ENCODE results near the gene RANBP17.

RANBP17 gene

GRCh38 chr5:171155621-171156020 lies 293.8 kb downstream of the RANBP17 start:
- in situ Hi-C loops (cut with HindIII; ENCODE audit: low sequenced_read_pairs), result no loop called here
- no peak overlapping the region for H3K4me3 ChIP-seq (ENCODE audit: low read depth, low read length)
- TF ChIP-seq, protein P1, sequence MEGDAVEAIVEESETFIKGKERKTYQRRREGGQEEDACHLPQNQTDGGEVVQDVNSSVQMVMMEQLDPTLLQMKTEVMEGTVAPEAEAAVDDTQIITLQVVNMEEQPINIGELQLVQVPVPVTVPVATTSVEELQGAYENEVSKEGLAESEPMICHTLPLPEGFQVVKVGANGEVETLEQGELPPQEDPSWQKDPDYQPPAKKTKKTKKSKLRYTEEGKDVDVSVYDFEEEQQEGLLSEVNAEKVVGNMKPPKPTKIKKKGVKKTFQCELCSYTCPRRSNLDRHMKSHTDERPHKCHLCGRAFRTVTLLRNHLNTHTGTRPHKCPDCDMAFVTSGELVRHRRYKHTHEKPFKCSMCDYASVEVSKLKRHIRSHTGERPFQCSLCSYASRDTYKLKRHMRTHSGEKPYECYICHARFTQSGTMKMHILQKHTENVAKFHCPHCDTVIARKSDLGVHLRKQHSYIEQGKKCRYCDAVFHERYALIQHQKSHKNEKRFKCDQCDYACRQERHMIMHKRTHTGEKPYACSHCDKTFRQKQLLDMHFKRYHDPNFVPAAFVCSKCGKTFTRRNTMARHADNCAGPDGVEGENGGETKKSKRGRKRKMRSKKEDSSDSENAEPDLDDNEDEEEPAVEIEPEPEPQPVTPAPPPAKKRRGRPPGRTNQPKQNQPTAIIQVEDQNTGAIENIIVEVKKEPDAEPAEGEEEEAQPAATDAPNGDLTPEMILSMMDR (IDR thresholded peaks at IDR 0.05; ENCODE audit: low read depth, low read length, missing control alignments), result no peak
- no peak for DNase-seq (ENCODE audit: low read depth)

DNA sequence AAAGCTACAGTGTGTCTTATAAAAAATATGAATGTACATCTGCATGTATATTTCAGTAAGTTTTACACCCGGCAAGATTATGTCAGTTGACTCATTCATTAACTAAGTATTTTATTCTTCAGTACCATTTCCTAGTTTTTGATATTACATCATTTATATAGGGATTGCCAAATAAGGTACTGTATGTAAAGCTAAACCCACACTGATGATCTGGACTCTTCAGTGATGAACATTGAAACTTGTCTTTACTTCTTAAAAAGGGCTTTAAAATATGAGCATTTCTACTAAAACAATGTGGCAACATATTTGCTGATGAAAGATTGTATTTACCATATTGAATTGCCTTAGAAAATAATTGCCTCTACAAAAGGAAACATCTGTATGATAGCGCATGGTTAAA lies 295.5 kb downstream of the RANBP17 start:
- H3K4me3 ChIP-seq (ENCODE audit: low read depth, low read length), result no peak overlapping the region
- in situ Hi-C loops (cut with HindIII; ENCODE audit: low sequenced_read_pairs), result no loop called here
- DNase-seq (ENCODE audit: low read depth), result no peak
- TF ChIP-seq, protein P1 (IDR thresholded peaks at IDR 0.05; ENCODE audit: low read depth, low read length, missing control alignments), result no peak

DNA sequence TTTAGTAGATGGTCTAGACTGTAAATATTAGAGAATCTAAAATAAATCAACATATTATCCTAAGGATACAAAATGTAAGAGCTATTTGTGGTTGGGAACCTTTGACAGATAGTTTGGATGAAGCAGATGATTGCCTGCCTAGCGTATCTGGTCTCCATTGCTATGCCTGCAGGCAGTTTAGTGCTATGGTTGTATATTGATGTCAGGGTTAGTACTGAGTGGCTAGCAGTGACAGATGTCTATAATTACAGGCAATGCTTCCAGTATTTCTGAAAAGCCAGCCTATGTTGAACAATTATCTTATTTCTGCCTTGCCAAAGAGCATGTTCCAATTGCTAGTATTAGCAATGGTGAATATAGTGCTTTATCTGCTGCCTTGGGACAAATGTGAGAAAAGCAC lies 296.0 kb downstream of the RANBP17 start:
- in situ Hi-C loops (cut with HindIII; ENCODE audit: low sequenced_read_pairs), result no loop called here
- TF ChIP-seq, protein P1 (IDR thresholded peaks at IDR 0.05; ENCODE audit: low read depth, low read length, missing control alignments), result no peak
- DNase-seq (ENCODE audit: low read depth), result no peak
- H3K4me3 ChIP-seq (ENCODE audit: low read depth, low read length), result no peak overlapping the region

- DNase-seq (ENCODE audit: low read depth), result no peak
- H3K4me3 ChIP-seq (ENCODE audit: low read depth, low read length), result no peak overlapping the region
- in situ Hi-C loops (cut with HindIII; ENCODE audit: low sequenced_read_pairs), result no loop called here
- TF ChIP-seq, protein P1 (IDR thresholded peaks at IDR 0.05; ENCODE audit: low read depth, low read length, missing control alignments), result no peak
Observed at GRCh38 chr5:171158581-171158980, 296.8 kb downstream of the RANBP17 start.

GRCh38 chr5:171162165-171162564 lies 300.3 kb downstream of the RANBP17 start:
- no peak overlapping the region for H3K4me3 ChIP-seq (ENCODE audit: low read depth, low read length)
- DNase-seq (ENCODE audit: low read depth), result no peak
- TF ChIP-seq, protein P1 (IDR thresholded peaks at IDR 0.05; ENCODE audit: low read depth, low read length, missing control alignments), result no peak
- in situ Hi-C loops (cut with HindIII; ENCODE audit: low sequenced_read_pairs), result no loop called here

GRCh38 chr5:171162596-171162995 lies 300.8 kb downstream of the RANBP17 start:
- in situ Hi-C loops (cut with HindIII; ENCODE audit: low sequenced_read_pairs), result no loop called here
- no peak for DNase-seq (ENCODE audit: low read depth)
- no peak overlapping the region for H3K4me3 ChIP-seq (ENCODE audit: low read depth, low read length)
- TF ChIP-seq, protein P1 (IDR thresholded peaks at IDR 0.05; ENCODE audit: low read depth, low read length, missing control alignments), result peak; percentile 66

DNA sequence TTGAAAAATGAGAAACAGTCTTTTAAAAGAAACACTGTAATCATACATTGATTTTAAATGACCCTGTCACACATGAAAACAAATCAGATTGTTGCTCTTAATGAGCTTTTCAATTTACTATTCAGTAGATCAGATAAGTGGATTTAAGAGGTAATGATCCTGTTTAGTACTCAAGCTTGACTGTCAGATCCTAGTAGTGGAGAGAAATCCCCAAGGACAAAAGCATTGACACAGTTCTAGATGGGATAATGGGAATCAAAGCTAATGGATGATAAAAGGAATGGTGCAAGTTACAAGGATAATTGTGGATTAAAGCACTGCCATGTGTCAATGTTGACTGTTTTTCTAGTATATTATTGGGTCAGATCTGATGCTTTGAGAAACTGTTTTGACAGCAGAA lies 304.9 kb downstream of the RANBP17 start:
- in situ Hi-C loops (cut with HindIII; ENCODE audit: low sequenced_read_pairs), result no loop called here
- DNase-seq (ENCODE audit: low read depth), result no peak
- no peak overlapping the region for H3K4me3 ChIP-seq (ENCODE audit: low read depth, low read length)
- TF ChIP-seq, protein P1 (IDR thresholded peaks at IDR 0.05; ENCODE audit: low read depth, low read length, missing control alignments), result no peak

Data from astrocyte of the cerebellum (primary cell).